ENCODE data around the gene SPECC1L.

DNA sequence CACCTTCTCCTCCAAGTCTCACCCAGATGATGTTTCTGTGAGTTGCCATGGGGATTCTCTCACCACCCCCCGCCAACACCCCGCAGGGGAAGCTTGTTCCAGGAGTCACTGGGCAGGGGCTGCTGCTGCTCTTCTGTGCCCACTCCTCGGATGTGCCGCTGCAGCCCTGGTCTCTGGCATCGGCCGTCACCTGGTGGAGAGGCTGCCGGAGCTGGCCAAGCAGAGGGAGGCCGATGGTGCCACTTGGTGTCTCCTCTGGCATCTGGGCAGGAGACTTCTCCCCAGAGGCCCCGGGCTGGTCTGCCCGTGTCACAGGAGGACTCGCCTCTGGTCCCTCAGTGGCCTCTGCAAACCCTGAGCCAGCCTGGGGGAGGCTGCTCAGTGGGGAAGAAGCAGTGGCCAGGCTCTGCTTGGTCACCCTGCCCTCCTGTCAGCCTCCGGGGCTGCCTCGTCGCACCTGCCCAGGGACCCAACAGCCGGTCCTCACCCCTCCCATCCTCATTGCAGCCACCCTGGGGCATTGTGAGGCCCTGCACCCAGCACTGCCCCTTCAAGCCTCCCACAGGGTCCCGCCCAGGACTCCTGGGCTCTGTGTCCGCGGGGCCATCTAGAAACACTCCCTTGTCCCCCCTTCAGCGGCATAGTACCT, 156.3 kb downstream of the SPECC1L start:
- TF ChIP-seq, protein P1, sequence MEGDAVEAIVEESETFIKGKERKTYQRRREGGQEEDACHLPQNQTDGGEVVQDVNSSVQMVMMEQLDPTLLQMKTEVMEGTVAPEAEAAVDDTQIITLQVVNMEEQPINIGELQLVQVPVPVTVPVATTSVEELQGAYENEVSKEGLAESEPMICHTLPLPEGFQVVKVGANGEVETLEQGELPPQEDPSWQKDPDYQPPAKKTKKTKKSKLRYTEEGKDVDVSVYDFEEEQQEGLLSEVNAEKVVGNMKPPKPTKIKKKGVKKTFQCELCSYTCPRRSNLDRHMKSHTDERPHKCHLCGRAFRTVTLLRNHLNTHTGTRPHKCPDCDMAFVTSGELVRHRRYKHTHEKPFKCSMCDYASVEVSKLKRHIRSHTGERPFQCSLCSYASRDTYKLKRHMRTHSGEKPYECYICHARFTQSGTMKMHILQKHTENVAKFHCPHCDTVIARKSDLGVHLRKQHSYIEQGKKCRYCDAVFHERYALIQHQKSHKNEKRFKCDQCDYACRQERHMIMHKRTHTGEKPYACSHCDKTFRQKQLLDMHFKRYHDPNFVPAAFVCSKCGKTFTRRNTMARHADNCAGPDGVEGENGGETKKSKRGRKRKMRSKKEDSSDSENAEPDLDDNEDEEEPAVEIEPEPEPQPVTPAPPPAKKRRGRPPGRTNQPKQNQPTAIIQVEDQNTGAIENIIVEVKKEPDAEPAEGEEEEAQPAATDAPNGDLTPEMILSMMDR (IDR thresholded peaks at IDR 0.05; ENCODE audit: borderline replicate concordance, extremely low read depth, low read length, poor library complexity, severe bottlenecking) = no peak
- no peak for TF ChIP-seq EZH2 (IDR thresholded peaks at IDR 0.05; ENCODE audit: borderline replicate concordance, low read depth, low read length, severe bottlenecking)
